HepG2 (cell line): Measurements from ENCODE around the gene IL12A. TPM values are rescaled to one million over a fixed set of nuclear protein-coding genes. Genes with fewer than 3 reads are reported as not detected.

Experiments used
- ATAC-seq: fragments of 200-7000 bp; cut with Tn5 transposase; 3 replicates; pipeline ENCODE4 v1.9.1; 2020; ENCODE audit warnings: mild to moderate bottlenecking, moderate library complexity
- BruUV-seq: library from RNA; stranded (reverse); fragments of 400-500 nt; replicated peaks from 2 replicates; lab custom pipeline; 2021; lab: Mats Ljungman, UMichigan
- CTCF ChIA-PET: fragments of 300-600 bp; formaldehyde crosslinking; extraction: SDS; loops from one replicate; lab custom pipeline; 2021; ENCODE audit warnings: low total read pairs, inconsistent platforms, low intra/inter-chr PET ratio; lab: Yijun Ruan, JAX
- POLR2A ChIA-PET: fragments of 350-600 bp; sonication (Branson Sonifier 250); formaldehyde crosslinking; loops from one replicate; lab custom pipeline; 2020; ENCODE audit warnings: antibody characterized with exemption, inconsistent platforms; lab: Yijun Ruan, JAX
- DNase-seq: peaks from one replicate; pipeline ENCODE4 v3.0.0-alpha.2; 2015; ENCODE audit warnings: low spot score
- FAIRE-seq: peaks from 3 replicates; lab custom pipeline; 2011; peaks lifted over from hg19 to GRCh38; lab: Jason Lieb, UNC
- H2AFZ ChIP-seq: one replicate; pipeline ENCODE4 v1.6.1; 2011; ENCODE audit warnings: low read length, inconsistent platforms
- H3K27ac ChIP-seq: fragments of 300-600 bp; 3 replicates; pipeline ENCODE4 v1.8.0; 2011; ENCODE audit warnings: mixed run types, mild to moderate bottlenecking, mixed read lengths, low read length, inconsistent platforms; ENCODE audit not compliant: insufficient read depth; ENCODE audit errors: extremely low read length
- H3K27me3 ChIP-seq, 2 experiments: fragments of 200-600 bp in 1 of 2; 2 replicates in 1 of 2; 3 replicates in 1 of 2; pipeline versions ENCODE4 v1.6.0 to v1.8.0; 2011; ENCODE audit warnings: low read length in 2 of 2, mild to moderate bottlenecking in 2 of 2, moderate library complexity in 2 of 2, inconsistent platforms in 1 of 2; ENCODE audit not compliant: insufficient read depth in 2 of 2, control insufficient read depth in 1 of 2
- H3K36me3 ChIP-seq, 2 experiments: fragments of 200-600 bp in 1 of 2; replicated peaks in 1 of 2; 2 replicates in 1 of 2; 3 replicates in 1 of 2; pipeline versions ENCODE4 v1.5.1 to v1.8.0; 2011; ENCODE audit warnings: low read length in 2 of 2, inconsistent platforms in 1 of 2; ENCODE audit not compliant: insufficient read depth in 2 of 2, control insufficient read depth in 1 of 2
- H3K4me1 ChIP-seq: 2 replicates; pipeline ENCODE4 v1.5.1; 2012; ENCODE audit warnings: low read length, inconsistent platforms; ENCODE audit not compliant: insufficient read depth
- H3K4me2 ChIP-seq: 2 replicates; pipeline ENCODE4 v1.6.0; 2011; ENCODE audit warnings: low read depth, low read length, inconsistent platforms
- H3K4me3 ChIP-seq, 3 experiments: fragments of 200-600 bp in 1 of 3; sonication (generic), shearing (Covaris generic) in 1 of 3; replicated peaks in 1 of 3; 2 replicates each; pipeline ENCODE4 v1.5.1; 2011 to 2016; ENCODE audit warnings: low read length in 3 of 3, inconsistent platforms in 2 of 3, low read depth in 2 of 3, mild to moderate bottlenecking in 2 of 3, control low read depth in 1 of 3, mixed read lengths in 1 of 3; ENCODE audit not compliant: insufficient read depth in 1 of 3
- H3K79me2 ChIP-seq: one replicate; pipeline ENCODE4 v1.6.1; 2011; ENCODE audit warnings: low read length, inconsistent platforms; ENCODE audit not compliant: insufficient read depth
- H3K9ac ChIP-seq: 2 replicates; pipeline ENCODE4 v1.6.0; 2011; ENCODE audit warnings: mild to moderate bottlenecking, low read depth, low read length, inconsistent platforms; ENCODE audit not compliant: insufficient read depth
- H3K9me3 ChIP-seq: 2 replicates; pipeline ENCODE4 v1.5.1; 2012; ENCODE audit warnings: mild to moderate bottlenecking, low read length
- H4K20me1 ChIP-seq: 2 replicates; pipeline ENCODE4 v1.6.0; 2011; ENCODE audit warnings: inconsistent platforms, mild to moderate bottlenecking, low read length, moderate library complexity; ENCODE audit not compliant: insufficient read depth
- BRD4 ChIP-seq: sonication (generic); formaldehyde crosslinking; IDR thresholded peaks from 2 replicates; pipeline ENCODE4 v1.4.0; 2020; ENCODE audit warnings: missing genetic modification reagents
- RELA ChIP-seq: sonication (generic); formaldehyde crosslinking; IDR thresholded peaks from 2 replicates; pipeline ENCODE4 v1.4.0; 2020; ENCODE audit warnings: missing genetic modification reagents
- REPIN1 ChIP-seq: sonication (generic); formaldehyde crosslinking; IDR thresholded peaks from 2 replicates; pipeline ENCODE4 v1.8.0; 2022; ENCODE audit warnings: missing genetic modification reagents, low read depth, mild to moderate bottlenecking, borderline replicate concordance
- SAP130 ChIP-seq: IDR thresholded peaks from 2 replicates; pipeline ENCODE4 v1.6.1; 2016; ENCODE audit warnings: low read depth
- ZFP36 ChIP-seq: fragments of 150-350 bp; IDR thresholded peaks from 2 replicates; pipeline ENCODE4 v1.6.1; 2018; ENCODE audit warnings: borderline replicate concordance, low read length, low read depth; ENCODE audit not compliant: partially characterized antibody
- ZNF10 ChIP-seq: sonication (generic); formaldehyde crosslinking; IDR thresholded peaks from 2 replicates; pipeline ENCODE4 v1.4.0; 2020; ENCODE audit warnings: mild to moderate bottlenecking, low read depth, missing genetic modification reagents, borderline replicate concordance
- ZNF20 ChIP-seq: sonication (generic); formaldehyde crosslinking; IDR thresholded peaks from 2 replicates; pipeline ENCODE4 v1.4.0; 2020; ENCODE audit warnings: mild to moderate bottlenecking, moderate library complexity, missing genetic modification reagents
- ZNF274 ChIP-seq: sonication (generic); formaldehyde crosslinking; IDR thresholded peaks from 2 replicates; pipeline ENCODE4 v1.5.1; 2020; ENCODE audit warnings: mild to moderate bottlenecking, missing genetic modification reagents
- ZNF501 ChIP-seq: sonication (generic); formaldehyde crosslinking; IDR thresholded peaks from 2 replicates; pipeline ENCODE4 v1.5.1; 2020; ENCODE audit warnings: mild to moderate bottlenecking, moderate library complexity, missing genetic modification reagents
- ZNF589 ChIP-seq: sonication (generic); formaldehyde crosslinking; conservative IDR thresholded peaks from 2 replicates; pipeline ENCODE4 v1.8.0; 2022; ENCODE audit warnings: mild to moderate bottlenecking, moderate library complexity, missing genetic modification reagents
- ZNF678 ChIP-seq: sonication (generic); formaldehyde crosslinking; IDR thresholded peaks from 2 replicates; pipeline ENCODE4 v1.4.0; 2020; ENCODE audit warnings: mild to moderate bottlenecking, missing genetic modification reagents
- ZNF788 ChIP-seq: sonication (generic); formaldehyde crosslinking; IDR thresholded peaks from 2 replicates; pipeline ENCODE4 v1.5.0; 2020; ENCODE audit warnings: mild to moderate bottlenecking, missing genetic modification reagents, borderline replicate concordance
- ZSCAN20 ChIP-seq: sonication (generic); formaldehyde crosslinking; IDR thresholded peaks from 2 replicates; pipeline ENCODE4 v1.4.0; 2020; ENCODE audit warnings: missing genetic modification reagents, mild to moderate bottlenecking, borderline replicate concordance
- WGBS: methylation state at CpG from one replicate; pipeline ENCODE4 v1.1.6; 2017; ENCODE audit warnings: low lambda C conversion rate; 5-methylcytosine and 5-hydroxymethylcytosine counted together
- in situ Hi-C: cut with HindIII; loops from 2 replicates; pipeline ENCODE4 v1.10.0; 2017; ENCODE audit warnings: low pct_unique_long_range_greater_than_20kb; ENCODE audit not compliant: extremely low pct_ligation_motif_present
- intact Hi-C: fragments of 100-400 bp; cut with micrococcal nuclease; formaldehyde crosslinking; loops from one replicate; pipeline ENCODE4 v1.10.0; 2022; ENCODE audit not compliant: unreplicated experiment
- polyA plus RNA-seq, 8 experiments: library from polyadenylated mRNA; depleted of rRNA in 3 of 8; stranded (reverse) in 7 of 8; unstranded in 1 of 8; fragments of >200 nt; fragmentation: Illumina TruSeq in 4 of 8; extraction: Trizol in 4 of 8; gene quantifications; 2 replicates each; pipeline versions ENCODE4 v1.2.1 to v1.2.3, GENCODE V29; 2011 to 2016; ENCODE audit warnings: low read depth in 4 of 8, missing spikeins in 1 of 8, mixed read lengths in 1 of 8; ENCODE audit not compliant: insufficient read depth in 1 of 8
- total RNA-seq, 5 experiments: library from RNA; depleted of rRNA; stranded (reverse); fragments of >200 nt; fragmentation: Illumina TruSeq; extraction: Trizol; gene quantifications; 2 replicates each; pipeline ENCODE4 v1.2.3, GENCODE V29; 2016; ENCODE audit warnings: low read depth in 1 of 5
- TF ChIP-seq, protein P1 (sequence below): sonication (generic); formaldehyde crosslinking; IDR thresholded peaks from 2 replicates; pipeline ENCODE4 v1.4.0; 2020; ENCODE audit warnings: mild to moderate bottlenecking, missing genetic modification reagents

Gene IL12A
- total and polyA plus RNA-seq, 2 of the 13 experiments (the other 11 are each of a cell fraction or from before 2014, with no cell fraction given), result 0.36 to 1.1 TPM

GRCh38 chr3:159953325-159954085 is 35.1 kb upstream of the IL12A start:
- FAIRE-seq, result no peak
- in situ Hi-C loops, result no loop called here
- ChIA-PET POLR2A (no interaction called here), CTCF (no interaction called here)
- Histone ChIP-seq H3K4me1 (no peaks in the 10 kb centered on the region), H3K4me3 (no peak overlapping the region), H3K36me3 (no peaks in the 10 kb centered on the region), H3K79me2 (no peaks in the 10 kb centered on the region), H2AFZ (no peak overlapping the region), H3K4me2 (no peak overlapping the region), H3K9me3 (no peaks in the 10 kb centered on the region), H3K27me3 (no peaks in the 10 kb centered on the region), H4K20me1 (no peaks in the 10 kb centered on the region), H3K27ac (no peak overlapping the region), H3K9ac (no peak overlapping the region)
- TF ChIP-seq ZNF788, result no peak
- no peak for TF ChIP-seq REPIN1
- TF ChIP-seq ZSCAN20, result no peak
- TF ChIP-seq BRD4 (CRISPR knock-in tag), result no peak
- TF ChIP-seq SAP130 (CRISPR knock-in tag), result no peak
- no peak for TF ChIP-seq ZNF501 (CRISPR knock-in tag)
- no peak for TF ChIP-seq ZNF20 (CRISPR knock-in tag)
- TF ChIP-seq ZNF589 (CRISPR knock-in tag), result no peak
- TF ChIP-seq ZFP36, result no peak
- TF ChIP-seq RELA (CRISPR knock-in tag), result no peak
- TF ChIP-seq ZNF10 (CRISPR knock-in tag), result no peak
- no peak for TF ChIP-seq ZNF274 (CRISPR knock-in tag)
- TF ChIP-seq ZNF678 (CRISPR knock-in tag), result no peak
- TF ChIP-seq, protein P1, sequence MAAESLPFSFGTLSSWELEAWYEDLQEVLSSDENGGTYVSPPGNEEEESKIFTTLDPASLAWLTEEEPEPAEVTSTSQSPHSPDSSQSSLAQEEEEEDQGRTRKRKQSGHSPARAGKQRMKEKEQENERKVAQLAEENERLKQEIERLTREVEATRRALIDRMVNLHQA, result no peak
- intact Hi-C loops, result no loop called here
- WGBS, result 33% methylated on average over 2 of the region's 2 CpGs
- no peak for DNase-seq
- no peak for ATAC-seq
- BruUV-seq, result no TSS peak
